Tibial nerve (tissue), 4 donors: ENCODE measurements around the gene CFAP251.

ENCODE experiments used
- CTCF ChIP-seq, 5 experiments: fragments of 200-600 bp in 3 of 5; fragments of 450-650 bp in 2 of 5; sonication (generic) in 3 of 5; IDR thresholded peaks; one replicate each; pipeline ENCODE4 v1.5.1; 2016 to 2019; ENCODE audit warnings: antibody characterized with exemption in 5 of 5, mild to moderate bottlenecking in 3 of 5, moderate library complexity in 2 of 5
- EP300 ChIP-seq, 2 donors: sonication (generic); formaldehyde crosslinking; IDR thresholded peaks; one replicate each; pipeline ENCODE4 v1.6.1; 2017; ENCODE audit warnings: antibody characterized with exemption in 2 of 2, mild to moderate bottlenecking in 1 of 2

DNA sequence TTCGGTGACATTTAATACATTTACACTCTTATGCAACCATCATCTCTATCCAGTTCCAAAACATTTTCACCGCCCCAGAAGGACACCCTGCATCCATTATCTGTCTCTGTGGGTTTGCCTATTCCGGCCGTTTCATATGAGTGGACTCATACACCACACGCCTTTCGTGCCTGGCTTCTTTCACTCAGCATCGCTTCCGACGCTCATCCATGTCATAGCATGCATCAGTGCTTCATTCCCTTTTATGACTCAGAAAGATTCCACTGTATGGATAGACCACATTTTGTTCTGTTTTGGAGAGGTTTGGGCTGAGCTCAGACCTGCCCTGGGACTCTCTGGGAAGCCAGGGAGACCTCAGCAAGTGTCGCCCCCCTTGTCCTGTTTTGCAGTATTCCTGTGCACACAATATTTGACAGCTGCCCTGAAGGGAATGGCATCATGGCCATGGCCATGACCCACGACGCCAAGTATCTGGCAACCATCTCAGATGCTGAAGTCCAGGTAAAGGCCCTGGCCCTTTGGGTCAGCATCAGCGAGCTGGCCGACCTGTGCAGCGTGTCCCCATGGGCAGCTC is 23.8 kb downstream of the CFAP251 start:
- TF ChIP-seq CTCF (IDR thresholded peaks at IDR 0.05) = no peak
- TF ChIP-seq EP300 (IDR thresholded peaks at IDR 0.05) = no peak
